ENCODE results near the gene UNG.

GRCh38 chr12:109150124-109150640, 52.8 kb downstream of the UNG start:
- no peak for TF ChIP-seq CTCF (IDR thresholded peaks at IDR 0.05)
- TF ChIP-seq POLR2A (IDR thresholded peaks at IDR 0.05): no peak

Data from heart left ventricle (tissue), 13 donors.